GM12892 (cell line): ENCODE data around the gene FAM81A.

Source experiments
- DNase-seq: peaks from one replicate; pipeline ENCODE4 v3.0.0; 2011; ENCODE audit not compliant: insufficient read length
- FAIRE-seq: peaks from 2 replicates; lab custom pipeline; 2011; peaks lifted over from hg19 to GRCh38; lab: Jason Lieb, UNC
- POLR2A ChIP-seq: IDR thresholded peaks from 2 replicates; pipeline ENCODE4 v1.6.1; 2011; ENCODE audit warnings: low read depth, low read length, control low read depth
- POLR2AphosphoS5 ChIP-seq: IDR thresholded peaks from 2 replicates; pipeline ENCODE4 v1.6.1; 2011; ENCODE audit warnings: low read depth, low read length, control low read depth
- TAF1 ChIP-seq: IDR thresholded peaks from 2 replicates; pipeline ENCODE4 v1.6.1; 2011; ENCODE audit warnings: low read depth, mild to moderate bottlenecking, control low read depth, low read length, borderline replicate concordance

Gene FAM81A

DNA sequence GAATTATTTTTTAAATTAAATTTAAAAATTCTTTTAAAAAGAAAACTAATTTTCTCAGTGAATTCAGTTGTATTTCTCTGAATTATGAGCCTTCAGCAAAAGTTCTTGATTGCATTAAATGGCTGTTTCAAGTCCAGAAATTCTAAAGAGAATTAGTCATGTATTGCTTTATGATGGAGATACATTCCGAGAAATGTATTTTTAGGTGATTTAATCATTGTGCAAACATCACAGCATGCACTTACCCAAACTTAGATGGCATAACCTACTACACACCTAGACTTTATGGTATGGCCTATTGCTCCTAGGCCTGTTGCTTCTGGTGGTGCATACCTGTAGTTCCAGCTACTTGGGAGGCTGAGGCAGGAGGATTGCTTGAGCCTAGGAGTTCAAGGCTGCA is 129.3 kb downstream of the FAM81A start:
- FAIRE-seq (no peak), DNase-seq (no peak)
- TF ChIP-seq POLR2A (no peak), POLR2AphosphoS5 (no peak), TAF1 (no peak)

DNA sequence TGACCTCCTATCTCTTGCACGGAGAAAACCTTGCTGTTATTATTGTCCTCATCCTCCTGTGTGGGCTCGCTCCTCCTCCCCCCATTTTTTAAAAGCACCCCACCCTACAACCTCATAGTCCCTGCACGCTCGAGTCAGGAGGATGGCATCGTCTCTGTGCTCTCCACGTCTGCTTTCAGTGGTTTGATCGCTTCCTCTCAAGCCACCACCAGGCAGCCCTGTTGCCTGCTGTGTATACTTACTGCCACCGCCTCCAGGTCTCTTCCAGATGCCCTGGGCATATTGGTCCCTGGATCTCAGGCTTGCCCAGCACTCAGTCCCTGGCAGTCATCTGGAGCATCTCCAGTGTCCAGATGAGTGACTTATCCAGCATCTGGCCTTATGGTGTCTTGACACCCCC is 131.5 kb downstream of the FAM81A start:
- DNase-seq (no peak), FAIRE-seq (no peak)
- TF ChIP-seq POLR2AphosphoS5, result no peak
- no peak for TF ChIP-seq TAF1
- no peak for TF ChIP-seq POLR2A

DNA sequence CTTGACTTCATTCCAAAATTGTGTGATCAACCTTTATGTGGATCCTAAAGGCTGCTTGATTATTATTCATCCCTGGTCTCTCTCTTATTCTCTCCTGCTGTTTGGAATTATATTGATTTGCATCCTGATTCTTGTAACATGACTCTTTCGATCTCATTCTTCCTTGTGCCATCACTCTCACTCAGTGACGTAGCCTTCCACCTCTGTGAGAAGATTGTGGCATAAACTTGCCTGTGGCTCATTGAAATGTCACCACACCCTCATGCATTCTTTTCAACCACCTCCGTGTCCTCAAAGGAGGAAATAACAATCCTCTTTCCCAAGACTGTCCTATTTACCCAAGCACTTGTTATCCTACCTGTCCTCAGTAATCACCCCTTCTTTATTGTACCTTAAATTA is 132.3 kb downstream of the FAM81A start:
- no peak for TF ChIP-seq POLR2AphosphoS5
- TF ChIP-seq TAF1, result no peak
- TF ChIP-seq POLR2A, result no peak
- DNase-seq (no peak), FAIRE-seq (no peak)

DNA sequence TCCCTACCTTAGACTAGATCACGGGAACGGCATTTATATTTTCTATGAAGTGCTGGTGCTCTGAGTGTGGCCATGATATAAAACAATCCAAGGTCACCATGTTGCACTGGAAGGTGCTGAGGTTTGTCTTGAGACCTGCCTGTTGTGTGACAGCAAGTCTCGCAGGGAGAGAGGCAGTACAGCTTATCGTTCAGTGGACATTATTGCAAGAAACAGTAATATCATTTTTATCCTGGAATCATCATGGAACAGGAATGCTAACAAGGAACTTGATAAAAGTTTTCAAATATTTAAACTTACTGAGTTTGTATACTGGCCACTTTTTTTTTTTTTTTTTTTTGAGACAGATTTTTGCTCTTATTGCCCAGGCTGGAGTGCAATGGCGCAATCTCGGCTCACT is 133.6 kb downstream of the FAM81A start:
- no peak for FAIRE-seq
- DNase-seq, result no peak
- TF ChIP-seq POLR2A (no peak), TAF1 (no peak), POLR2AphosphoS5 (no peak)
